GM18526 (cell line): Measurements from ENCODE around the gene PRDX2.

Experiments used
- POLR2A ChIP-seq: IDR thresholded peaks from 3 replicates; pipeline ENCODE4 v1.6.1; 2011; ENCODE audit not compliant: insufficient read length; ENCODE audit errors: extremely low read depth

Gene PRDX2

DNA sequence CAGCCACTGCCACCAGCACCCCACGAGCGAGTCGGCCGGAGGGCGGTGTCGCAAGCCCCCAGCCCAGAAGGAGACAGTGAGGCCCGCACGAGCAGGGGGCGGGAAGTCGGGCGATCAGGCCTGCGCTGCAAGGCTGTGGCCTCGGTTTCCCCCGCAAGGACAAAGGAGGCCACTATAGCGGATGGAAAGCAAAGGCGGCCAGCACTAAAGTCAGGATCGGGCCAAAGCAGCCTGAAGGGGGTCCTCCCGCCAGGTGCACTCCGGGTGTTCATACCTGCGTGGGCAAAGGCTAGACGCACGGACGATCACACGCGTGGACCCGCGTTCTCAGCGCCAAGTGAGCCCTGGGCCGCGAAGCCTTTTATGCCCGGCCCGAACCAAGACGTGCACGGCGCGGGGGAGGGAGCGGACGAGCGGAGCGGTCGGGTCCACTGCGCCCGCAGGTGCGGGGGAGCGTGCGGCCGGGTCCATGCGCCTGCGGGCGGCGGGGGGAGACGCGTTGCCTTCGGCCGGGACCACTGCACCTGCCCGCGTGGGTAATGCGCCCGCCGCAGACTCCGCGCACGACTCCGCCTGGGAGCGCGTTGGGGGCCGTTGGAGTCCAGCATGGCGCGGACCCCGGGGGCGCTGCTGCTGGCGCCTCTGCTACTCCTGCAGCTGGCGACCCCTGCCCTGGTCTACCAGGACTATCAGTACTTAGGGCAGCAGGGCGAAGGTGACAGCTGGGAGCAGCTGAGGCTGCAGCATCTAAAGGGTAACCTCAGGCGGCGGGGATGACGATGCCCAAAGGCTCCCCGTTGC is at the start of gene PRDX2, which contains the start of gene THSD8:
TSS of gene PRDX2 (minus strand) at position 335 of the 801 bp plus-strand sequence. CDS start 539 bp downstream, outside the sequence.
TSS of gene THSD8 (plus strand) at position 604 of the 801 bp plus-strand sequence. CDS start at position 607, 3 bp downstream.
- peak; percentile 96 for TF ChIP-seq POLR2A

DNA sequence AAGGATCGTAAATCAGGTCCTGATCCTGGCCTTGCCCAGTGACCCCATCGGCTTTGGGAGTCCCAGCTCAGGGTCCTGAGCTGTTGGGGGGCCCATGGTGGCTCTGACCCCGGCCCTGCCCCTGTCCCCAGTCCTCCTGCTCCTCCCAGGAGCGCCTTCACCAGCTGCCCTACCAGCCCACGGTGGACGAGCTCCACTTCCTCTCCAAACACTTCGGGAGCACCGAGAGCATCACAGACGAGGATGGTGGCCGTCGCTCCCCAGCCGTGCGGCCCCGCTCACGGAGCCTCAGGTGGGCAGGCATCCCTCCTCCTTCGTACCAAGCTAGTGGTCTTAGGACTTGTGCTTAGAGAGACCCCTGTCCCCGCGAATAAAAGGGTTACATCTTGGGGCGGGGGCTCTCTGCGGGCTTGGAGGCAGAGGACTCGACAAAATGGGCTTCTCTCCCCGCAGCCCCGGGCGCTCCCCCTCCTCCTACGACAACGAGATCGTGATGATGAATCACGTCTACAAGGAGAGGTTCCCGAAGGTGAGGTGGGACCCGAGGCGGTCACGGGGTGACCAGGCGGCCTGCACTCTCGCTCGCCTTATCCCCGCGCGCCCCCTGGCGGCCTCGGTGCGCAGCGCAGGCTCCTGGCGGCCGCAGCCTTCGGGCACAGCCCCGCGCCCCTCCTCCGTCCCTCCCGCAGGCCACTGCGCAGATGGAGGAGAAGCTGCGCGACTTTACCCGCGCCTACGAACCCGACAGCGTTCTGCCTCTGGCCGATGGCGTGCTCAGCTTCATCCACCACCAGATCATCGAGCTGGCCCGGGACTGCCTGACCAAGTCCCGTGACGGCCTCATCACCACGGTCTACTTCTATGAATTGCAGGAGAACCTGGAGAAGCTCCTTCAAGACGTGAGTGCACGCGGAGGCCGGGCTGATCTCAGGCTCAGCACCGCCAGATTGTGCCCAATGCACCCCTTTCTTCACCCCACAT is 45.8 kb upstream of the PRDX2 start:
- no peak for TF ChIP-seq POLR2A

DNA sequence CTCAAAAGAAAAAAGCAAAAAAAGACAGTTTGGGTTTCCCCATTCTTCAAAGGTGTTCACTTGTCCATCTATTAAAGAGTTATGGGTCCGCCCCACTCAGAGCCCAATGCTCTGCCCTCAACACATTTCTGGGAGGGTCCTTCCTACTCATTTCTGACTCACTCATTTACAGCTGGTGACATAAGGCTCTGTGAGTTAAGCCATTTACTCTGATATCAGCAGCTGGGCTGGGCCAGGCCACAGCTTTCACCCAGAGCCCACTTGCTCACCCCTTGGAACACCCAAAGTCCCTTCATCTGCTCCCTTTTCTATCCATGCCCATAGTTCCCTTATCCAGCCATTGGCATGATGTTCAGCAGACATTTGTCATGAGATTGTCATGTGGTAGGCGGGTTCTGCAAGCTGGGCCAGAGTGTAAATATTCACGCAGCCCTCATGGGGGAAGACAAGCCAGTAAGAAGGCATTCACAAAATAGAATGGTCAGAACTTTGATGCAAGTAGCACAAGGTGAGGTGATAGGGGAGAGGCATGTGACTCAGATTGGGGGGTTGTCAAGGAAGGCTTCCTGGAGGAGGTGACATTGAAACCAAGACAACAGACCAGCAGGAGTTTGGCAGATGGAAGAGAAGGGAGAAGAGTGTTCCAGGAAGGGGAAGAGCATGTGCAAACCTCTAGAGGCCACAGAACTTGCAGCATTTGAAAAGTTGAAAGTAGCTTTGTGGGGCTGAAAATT is 42.6 kb upstream of the PRDX2 start:
- TF ChIP-seq POLR2A = no peak

DNA sequence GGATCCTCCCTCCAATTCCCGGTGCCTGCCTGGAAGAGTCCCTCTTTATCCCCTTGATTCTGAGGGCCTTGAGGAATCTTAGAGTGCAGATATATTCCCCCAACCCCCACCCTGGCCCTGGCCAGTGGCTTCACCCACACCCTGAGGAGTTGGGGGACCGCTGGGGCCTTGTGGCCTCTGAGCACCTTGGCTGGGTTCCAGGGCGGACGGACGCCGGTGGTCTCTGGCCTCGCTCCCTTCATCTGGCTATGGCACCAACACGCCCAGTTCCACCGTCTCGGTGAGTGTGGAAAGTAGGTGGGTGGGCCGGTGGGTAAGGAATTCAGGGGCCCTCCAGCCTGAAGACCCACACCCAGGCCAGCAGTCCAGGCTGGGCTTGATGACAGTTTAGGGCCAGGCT is 41.7 kb upstream of the PRDX2 start:
- TF ChIP-seq POLR2A = no peak

DNA sequence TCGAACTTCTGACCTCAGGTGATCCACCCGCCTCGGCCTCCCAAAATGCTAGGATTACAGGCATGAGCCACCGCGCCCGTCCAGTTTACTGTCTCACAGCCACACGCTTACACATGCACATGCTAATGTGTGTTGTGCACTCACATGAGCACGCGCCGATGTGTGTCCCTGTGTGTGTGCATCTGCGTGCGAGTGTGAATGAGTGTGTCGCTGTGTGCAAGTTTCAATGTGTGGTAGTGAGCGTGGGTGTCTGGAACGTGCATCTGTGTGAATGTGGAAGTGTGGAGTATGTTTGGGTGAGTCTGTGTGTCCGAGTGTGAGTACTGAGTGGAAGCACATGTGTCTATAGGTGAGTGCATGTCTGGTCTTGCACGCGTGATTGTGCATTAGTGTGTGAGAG is 40.9 kb upstream of the PRDX2 start:
- no peak for TF ChIP-seq POLR2A

DNA sequence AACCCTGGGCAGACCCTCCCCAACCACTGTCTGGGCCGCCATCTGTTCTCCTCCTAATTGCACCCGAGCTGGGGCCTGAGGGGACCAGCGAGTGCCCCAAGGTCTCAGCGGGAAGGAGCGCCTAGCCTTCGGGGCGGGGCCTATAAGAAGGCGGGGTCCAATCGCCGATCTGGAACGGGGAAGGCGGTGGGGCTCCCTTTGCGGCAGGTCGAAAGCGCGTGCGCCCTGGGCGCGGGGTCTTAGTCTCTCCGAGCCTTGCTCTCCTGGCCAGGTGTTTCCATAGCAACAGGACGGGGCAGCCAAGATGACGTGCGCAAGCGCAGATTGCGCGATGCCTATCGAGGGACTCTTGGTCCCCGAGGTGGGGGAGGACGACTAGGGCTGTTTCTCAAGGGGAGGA is 39.5 kb upstream of the PRDX2 start:
- TF ChIP-seq POLR2A = no peak

DNA sequence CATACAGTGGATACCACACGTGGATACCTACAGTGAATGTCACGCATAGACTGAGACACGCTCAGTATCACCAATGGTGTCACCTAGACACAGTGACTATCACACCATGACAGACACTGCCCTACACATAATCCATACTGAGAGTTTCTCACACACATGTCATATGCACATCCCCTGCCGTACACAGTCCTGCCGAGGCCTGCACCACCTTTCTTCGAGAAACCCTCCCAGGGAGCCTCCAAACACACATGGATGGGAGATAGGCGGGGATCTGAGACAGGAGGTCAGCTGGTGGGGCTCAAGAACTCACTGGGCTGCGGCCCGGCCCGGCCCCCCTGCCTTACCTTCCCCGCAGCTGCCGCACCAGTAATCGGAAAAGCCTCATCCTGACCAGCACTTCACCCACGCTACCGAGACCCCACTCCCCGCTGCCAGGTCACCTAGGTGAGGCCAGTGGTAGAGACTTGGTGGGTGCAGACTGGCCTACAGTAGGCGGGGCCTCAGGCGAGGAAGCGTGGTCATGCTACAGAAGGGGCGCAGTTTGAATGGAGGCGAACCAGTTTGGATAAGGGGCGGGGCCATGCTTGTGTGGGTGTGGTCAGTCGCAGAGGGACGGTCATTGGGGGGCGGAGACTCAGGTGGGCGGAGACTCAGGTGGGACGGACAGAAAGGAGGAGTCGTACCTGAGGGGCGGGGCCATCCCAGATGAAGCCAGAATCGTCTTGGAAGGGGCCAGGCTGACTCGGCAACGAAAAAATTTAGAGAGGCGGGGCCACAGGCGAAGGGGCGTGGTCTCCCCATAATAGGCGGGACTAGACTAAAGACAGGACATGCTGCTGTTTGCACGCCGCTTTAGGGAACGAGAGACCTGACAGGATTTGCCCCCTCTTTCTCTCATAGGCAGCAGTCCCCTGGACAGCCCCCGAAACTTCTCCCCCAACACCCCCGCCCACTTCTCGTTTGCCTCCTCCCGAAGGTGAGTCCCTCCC is 38.8 kb upstream of the PRDX2 start:
- TF ChIP-seq POLR2A = no peak

DNA sequence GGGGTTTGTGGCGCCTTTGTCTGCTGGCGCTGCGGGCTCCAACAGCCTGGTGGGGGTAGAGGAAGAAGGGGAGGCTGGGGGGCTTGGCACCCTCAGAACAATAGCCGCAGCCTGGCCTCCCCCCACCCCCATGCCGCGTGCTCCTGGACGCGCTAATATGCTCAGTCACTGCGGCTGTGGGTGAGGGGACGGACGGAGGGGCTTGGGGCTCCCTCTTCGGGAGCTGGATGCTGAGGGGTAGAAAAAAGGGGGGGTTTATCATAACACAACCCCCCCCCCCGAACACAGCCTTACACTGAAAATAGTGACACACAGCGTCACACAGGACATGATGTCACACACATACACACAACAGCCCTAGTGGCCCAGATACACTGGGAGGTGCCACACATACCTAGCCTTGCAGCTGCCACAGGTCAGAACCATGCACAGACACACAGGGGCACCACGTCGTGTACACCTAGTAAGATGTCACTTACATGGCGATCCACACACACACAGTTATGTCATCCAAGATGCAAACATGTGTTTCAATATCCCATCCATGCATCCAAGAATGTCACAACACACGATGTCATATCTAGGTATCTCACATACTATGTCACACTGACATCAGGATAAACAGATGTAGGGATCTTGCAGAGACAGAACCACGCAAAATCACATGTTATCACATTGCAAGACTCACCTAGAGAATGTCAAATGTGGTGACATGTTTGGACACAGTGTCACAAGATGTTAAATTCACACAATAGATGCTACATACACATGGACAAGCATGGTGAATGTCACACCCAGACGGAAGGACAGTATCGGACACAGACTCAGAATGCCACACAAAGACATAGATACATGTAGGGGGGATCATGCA is 37.5 kb upstream of the PRDX2 start:
- TF ChIP-seq POLR2A = no peak

DNA sequence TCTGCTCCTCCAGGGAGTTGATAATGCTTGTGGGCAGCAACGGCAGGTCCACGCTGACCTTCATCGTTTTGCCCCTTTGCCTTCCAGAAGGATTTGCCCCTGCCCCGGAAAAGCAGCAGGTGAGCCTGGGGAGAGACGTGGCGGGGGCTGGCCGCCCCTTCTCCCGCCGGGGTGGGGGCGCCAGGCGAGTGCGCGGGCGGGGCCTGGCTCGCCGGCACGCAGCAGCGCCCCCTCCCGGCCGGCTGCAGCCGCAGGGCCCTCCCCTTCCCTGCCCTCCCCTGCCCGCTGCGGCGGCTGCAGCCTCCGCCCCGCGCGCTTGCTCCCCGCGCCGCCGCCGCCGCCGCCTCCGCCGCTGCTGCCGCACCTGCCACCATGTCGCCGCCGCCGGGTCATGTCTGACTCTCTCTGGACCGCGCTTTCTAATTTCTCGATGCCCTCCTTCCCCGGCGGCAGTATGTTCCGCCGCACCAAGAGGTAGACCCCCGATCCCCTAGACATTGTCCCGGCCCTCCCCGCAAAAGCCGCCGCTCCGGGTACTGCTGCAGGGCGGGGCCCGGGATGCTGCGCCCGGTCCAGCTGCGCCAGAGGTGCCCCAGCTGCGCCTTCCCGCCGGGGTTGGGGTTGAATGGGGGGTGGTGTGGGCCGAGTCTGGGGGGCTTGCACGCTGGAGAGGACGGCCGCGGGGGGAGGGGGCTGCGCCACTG is 36.7 kb upstream of the PRDX2 start, which contains the start of gene MAST1:
TSS of gene MAST1 (plus strand) at position 334 of the 704 bp plus-strand sequence. CDS start at position 392, 58 bp downstream.
- no peak for TF ChIP-seq POLR2A

DNA sequence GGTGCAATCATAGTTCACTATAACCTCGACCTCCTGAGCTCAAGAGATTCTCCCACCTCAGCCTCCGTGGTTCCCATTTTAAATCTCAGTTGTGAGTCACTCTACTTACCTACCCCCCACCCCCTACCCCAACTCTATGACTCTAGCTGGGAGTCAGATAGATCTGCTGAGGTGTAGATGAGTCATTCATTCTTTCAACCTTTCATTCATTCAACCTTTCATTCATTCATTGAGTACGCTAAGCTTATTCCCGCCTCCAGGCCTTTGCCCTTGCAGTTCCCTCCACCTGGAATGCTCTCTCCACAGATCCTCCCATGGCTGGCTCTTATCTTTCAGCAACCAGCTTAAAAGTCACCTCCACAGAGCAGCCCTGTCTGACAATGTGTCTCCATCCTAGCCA is 35.6 kb upstream of the PRDX2 start:
- TF ChIP-seq POLR2A = no peak

DNA sequence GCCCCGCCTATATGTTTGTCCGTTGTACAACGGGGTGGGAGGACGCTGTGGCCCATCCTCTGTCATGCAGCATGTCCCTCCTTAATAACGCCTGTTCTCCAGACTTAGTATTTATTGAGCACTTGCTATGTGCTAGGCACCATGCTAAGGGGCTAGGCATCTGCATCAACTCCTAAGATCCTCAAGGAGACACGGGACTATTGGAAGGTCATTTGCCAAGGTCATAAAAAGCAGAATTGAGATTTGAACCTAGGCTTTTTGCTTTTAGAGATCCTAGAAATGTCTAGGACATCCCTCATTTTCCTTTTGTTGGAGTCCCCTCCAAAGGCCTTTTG is 34.9 kb upstream of the PRDX2 start:
- TF ChIP-seq POLR2A = no peak

DNA sequence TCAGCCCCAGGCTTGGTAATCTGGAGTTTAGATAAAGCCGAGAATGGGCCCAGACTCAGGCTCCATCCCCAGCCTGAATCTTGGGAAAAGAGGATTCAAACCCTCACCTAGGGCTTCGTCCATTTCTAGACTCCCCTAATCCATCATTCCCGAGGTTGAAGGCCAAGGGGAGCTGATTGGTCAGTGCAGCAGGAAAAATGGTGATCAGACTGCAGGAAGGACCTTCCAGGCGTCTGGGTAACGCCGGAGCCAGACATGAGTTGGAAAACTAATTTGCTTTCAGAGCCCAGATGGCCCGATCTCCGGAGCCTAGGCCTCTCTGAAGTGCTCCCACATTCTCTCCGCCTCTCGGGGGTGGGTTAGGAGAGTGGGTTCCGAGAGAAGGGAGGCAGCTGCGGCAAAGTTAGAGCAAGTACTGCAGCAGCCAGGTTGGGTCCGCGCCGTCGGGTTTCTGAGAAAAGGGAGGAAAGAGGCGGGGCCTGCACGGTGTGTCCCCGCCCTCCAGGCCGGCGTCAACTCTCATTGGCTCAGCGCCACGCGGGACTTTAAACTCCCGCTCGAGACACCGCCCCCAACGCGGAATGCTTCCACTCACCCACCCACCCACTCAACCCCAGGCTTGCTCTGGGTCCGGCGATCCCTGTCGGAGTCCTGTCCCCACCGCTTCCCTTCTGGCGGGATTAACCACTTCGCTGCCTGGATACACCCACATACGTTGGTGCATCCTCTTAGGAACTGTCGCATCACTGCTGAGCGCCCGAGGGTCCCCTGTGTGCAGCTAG is 33.6 kb upstream of the PRDX2 start:
- no peak for TF ChIP-seq POLR2A

DNA sequence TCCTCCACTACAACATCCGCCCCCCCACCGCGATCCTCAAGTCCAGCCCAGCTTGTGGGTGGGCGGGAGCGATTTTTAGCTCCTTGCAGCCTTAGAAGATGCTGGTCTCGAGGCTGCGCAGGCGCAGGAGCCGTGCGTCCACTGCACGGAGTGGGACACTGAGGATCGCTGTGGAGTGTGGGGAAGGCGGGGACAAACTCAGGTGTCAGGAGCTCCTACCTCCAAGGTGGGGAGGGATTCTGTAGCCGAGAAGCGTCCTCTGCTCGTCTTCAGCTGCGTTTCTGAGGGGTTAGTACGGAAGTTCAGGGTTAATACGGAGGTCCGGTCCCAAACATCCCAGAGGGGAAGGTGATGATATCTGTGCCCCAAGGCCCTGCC is 33.0 kb upstream of the PRDX2 start, which contains the start of gene RTBDN:
TSS of gene RTBDN (minus strand) at position 14 of the 378 bp plus-strand sequence. CDS start 4,600 bp downstream, outside the sequence.
- no peak for TF ChIP-seq POLR2A
